HEK293 (cell line): ENCODE data around the gene PLXNA3.

Source experiments
- GLI4 ChIP-seq: fragments of 450-650 bp; formaldehyde crosslinking; IDR thresholded peaks from 2 replicates; pipeline ENCODE4 v1.5.1; 2016; ENCODE audit warnings: missing biosample characterization, missing genetic modification characterization
- GLIS1 ChIP-seq: fragments of 450-650 bp; formaldehyde crosslinking; IDR thresholded peaks from 2 replicates; pipeline ENCODE4 v1.5.1; 2016; ENCODE audit warnings: missing biosample characterization, missing genetic modification characterization
- HOXC10 ChIP-seq: sonication (generic); formaldehyde crosslinking; IDR thresholded peaks from 2 replicates; pipeline ENCODE4 v1.8.1; 2023; ENCODE audit warnings: mild to moderate bottlenecking, missing genetic modification reagents
- KLF10 ChIP-seq: fragments of 450-650 bp; IDR thresholded peaks from 2 replicates; pipeline ENCODE4 v1.5.1; 2018; ENCODE audit warnings: missing biosample characterization, mild to moderate bottlenecking, missing genetic modification characterization
- KLF7 ChIP-seq: fragments of 450-650 bp; formaldehyde crosslinking; IDR thresholded peaks from 2 replicates; pipeline ENCODE4 v1.5.1; 2016; ENCODE audit warnings: missing biosample characterization, missing genetic modification characterization, borderline replicate concordance
- MYNN ChIP-seq: fragments of 450-650 bp; formaldehyde crosslinking; IDR thresholded peaks from 2 replicates; pipeline ENCODE4 v1.5.1; 2016; ENCODE audit warnings: missing biosample characterization, missing genetic modification characterization, borderline replicate concordance
- SCRT2 ChIP-seq: fragments of 450-650 bp; formaldehyde crosslinking; IDR thresholded peaks from 2 replicates; pipeline ENCODE4 v1.5.1; 2016; ENCODE audit warnings: missing biosample characterization, missing genetic modification characterization
- ZFP41 ChIP-seq: fragments of 450-650 bp; formaldehyde crosslinking; IDR thresholded peaks from 2 replicates; pipeline ENCODE4 v1.5.1; 2016; ENCODE audit warnings: missing biosample characterization, missing genetic modification characterization, borderline replicate concordance
- ZNF157 ChIP-seq: fragments of 450-650 bp; formaldehyde crosslinking; IDR thresholded peaks from 2 replicates; pipeline ENCODE4 v1.5.1; 2016; ENCODE audit warnings: missing biosample characterization, missing genetic modification characterization
- ZNF19 ChIP-seq: fragments of 450-650 bp; formaldehyde crosslinking; IDR thresholded peaks from 2 replicates; pipeline ENCODE4; 2016; ENCODE audit warnings: missing biosample characterization, missing genetic modification characterization, low read depth
- ZNF292 ChIP-seq: fragments of 450-650 bp; formaldehyde crosslinking; IDR thresholded peaks from 2 replicates; pipeline ENCODE4 v1.5.1; 2016; ENCODE audit warnings: low read depth, missing biosample characterization, missing genetic modification characterization, borderline replicate concordance
- ZNF404 ChIP-seq: fragments of 450-650 bp; formaldehyde crosslinking; IDR thresholded peaks from 2 replicates; pipeline ENCODE4 v1.5.1; 2017; ENCODE audit warnings: missing biosample characterization, missing genetic modification characterization
- ZNF48 ChIP-seq: fragments of 450-650 bp; formaldehyde crosslinking; IDR thresholded peaks from 2 replicates; pipeline ENCODE4 v1.5.1; 2016; ENCODE audit warnings: missing biosample characterization, missing genetic modification characterization
- ZNF521 ChIP-seq: fragments of 450-650 bp; formaldehyde crosslinking; IDR thresholded peaks from 2 replicates; pipeline ENCODE4 v1.5.1; 2017; ENCODE audit warnings: missing biosample characterization, mild to moderate bottlenecking, missing genetic modification characterization
- ZNF626 ChIP-seq: fragments of 450-650 bp; sonication (Bioruptor Pico); formaldehyde crosslinking; IDR thresholded peaks from 2 replicates; pipeline ENCODE4 v1.5.1; 2018; ENCODE audit warnings: missing biosample characterization, missing genetic modification characterization, inconsistent platforms
- ZNF660 ChIP-seq: fragments of 450-650 bp; IDR thresholded peaks from 2 replicates; pipeline ENCODE4 v1.5.1; 2018; ENCODE audit warnings: missing biosample characterization, mild to moderate bottlenecking, missing genetic modification characterization
- ZNF76 ChIP-seq: fragments of 450-650 bp; formaldehyde crosslinking; IDR thresholded peaks from 2 replicates; pipeline ENCODE4; 2016; ENCODE audit warnings: low read depth, missing biosample characterization, missing genetic modification characterization, borderline replicate concordance
- ZNF785 ChIP-seq: fragments of 450-650 bp; formaldehyde crosslinking; IDR thresholded peaks from 2 replicates; pipeline ENCODE4 v1.5.1; 2016; ENCODE audit warnings: missing biosample characterization, missing genetic modification characterization
- ZNF791 ChIP-seq: fragments of 450-650 bp; formaldehyde crosslinking; IDR thresholded peaks from 2 replicates; pipeline ENCODE4 v1.5.1; 2016; ENCODE audit warnings: missing biosample characterization, missing genetic modification characterization
- ZNF792 ChIP-seq: fragments of 450-650 bp; formaldehyde crosslinking; IDR thresholded peaks from 2 replicates; pipeline ENCODE4 v1.5.1; 2016; ENCODE audit warnings: missing biosample characterization, missing genetic modification characterization
- ZNF830 ChIP-seq: fragments of 450-650 bp; IDR thresholded peaks from 2 replicates; pipeline ENCODE4 v1.5.0; 2018; ENCODE audit warnings: missing biosample characterization, missing genetic modification characterization, low read depth, mild to moderate bottlenecking, moderate library complexity
- TF ChIP-seq, protein P1 (sequence below): fragments of 450-650 bp; formaldehyde crosslinking; IDR thresholded peaks from 2 replicates; pipeline ENCODE4 v1.5.1; 2016; ENCODE audit warnings: missing biosample characterization, missing genetic modification characterization
- TF ChIP-seq, protein P2 (sequence below): fragments of 450-650 bp; formaldehyde crosslinking; IDR thresholded peaks from 2 replicates; pipeline ENCODE4 v1.5.1; 2017; ENCODE audit warnings: missing biosample characterization, missing genetic modification characterization
- TF ChIP-seq, protein P3 (sequence below): fragments of 450-650 bp; formaldehyde crosslinking; IDR thresholded peaks from 2 replicates; pipeline ENCODE4 v1.5.1; 2016; ENCODE audit warnings: missing biosample characterization, missing genetic modification characterization
- TF ChIP-seq, protein P4 (sequence below): fragments of 450-650 bp; formaldehyde crosslinking; IDR thresholded peaks from 2 replicates; pipeline ENCODE4 v1.5.1; 2016; ENCODE audit warnings: missing biosample characterization, missing genetic modification characterization
- TF ChIP-seq, protein P5 (sequence below): fragments of 450-650 bp; formaldehyde crosslinking; IDR thresholded peaks from 2 replicates; pipeline ENCODE4 v1.5.1; 2016; ENCODE audit warnings: missing biosample characterization, missing genetic modification characterization
- TF ChIP-seq, protein P6 (sequence below): fragments of 450-650 bp; formaldehyde crosslinking; IDR thresholded peaks from 2 replicates; pipeline ENCODE4 v1.5.1; 2016; ENCODE audit warnings: missing biosample characterization, missing genetic modification characterization
- TF ChIP-seq, protein P7 (sequence below): fragments of 450-650 bp; formaldehyde crosslinking; IDR thresholded peaks from 2 replicates; pipeline ENCODE4 v1.5.1; 2016; ENCODE audit warnings: missing biosample characterization, missing genetic modification characterization

PLXNA3 gene

DNA sequence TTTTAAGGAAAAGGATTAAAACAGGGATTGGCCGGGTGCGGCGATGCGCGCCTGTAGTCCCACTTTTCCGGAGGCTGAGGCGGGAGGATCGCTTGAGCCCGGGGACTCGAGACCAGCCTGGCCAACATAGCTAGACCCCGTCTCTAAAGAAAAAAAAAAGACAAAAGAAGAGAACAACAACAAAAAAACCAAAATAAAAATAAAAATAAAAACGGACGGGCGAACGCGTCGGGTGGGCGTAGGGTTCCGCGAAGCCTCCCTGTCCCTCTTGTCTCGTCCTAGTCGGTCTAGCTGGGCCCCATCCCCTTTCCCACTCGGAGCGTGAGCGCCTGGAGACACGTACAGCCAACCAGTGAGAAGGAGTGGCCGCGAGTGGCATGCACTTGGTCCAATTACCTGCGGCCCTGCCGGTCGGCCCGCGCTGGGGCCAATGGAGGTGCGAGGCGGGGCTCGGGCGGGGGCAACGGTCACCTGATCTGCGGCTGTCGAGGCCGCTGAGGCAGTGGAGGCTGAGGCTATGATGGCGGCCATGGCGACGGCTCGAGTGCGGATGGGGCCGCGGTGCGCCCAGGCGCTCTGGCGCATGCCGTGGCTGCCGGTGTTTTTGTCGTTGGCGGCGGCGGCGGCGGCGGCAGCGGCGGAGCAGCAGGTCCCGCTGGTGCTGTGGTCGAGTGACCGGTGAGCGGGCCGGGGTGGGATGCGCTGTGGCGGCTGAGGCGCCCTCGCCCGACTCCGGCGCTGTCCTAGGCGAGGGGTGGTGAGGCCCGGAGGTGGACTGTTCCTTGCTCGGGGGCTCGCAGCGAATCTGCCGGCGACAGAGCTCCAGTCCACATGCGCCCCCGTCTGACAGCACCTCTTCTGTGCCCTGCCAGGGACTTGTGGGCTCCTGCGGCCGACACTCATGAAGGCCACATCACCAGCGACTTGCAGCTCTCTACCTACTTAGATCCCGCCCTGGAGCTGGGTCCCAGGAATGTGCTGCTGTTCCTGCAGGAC, 29.6 kb upstream of the PLXNA3 start, which contains the start of gene ATP6AP1 (continued):
- TF ChIP-seq HOXC10 (CRISPR knock-in tag), result peak; percentile 24; the same call in 1 of the 2 replicates
- peak; percentile 87 for TF ChIP-seq KLF10 (tag by site-specific recombination)
- no peak for TF ChIP-seq ZNF19 (tag by site-specific recombination)
- peak; percentile 34; the same call in 1 of the 2 replicates for TF ChIP-seq GLIS1 (tag by site-specific recombination)
- no peak; the same call in 1 of the 2 replicates for TF ChIP-seq ZNF660 (tag by site-specific recombination)
- no peak for TF ChIP-seq KLF7
- no peak for TF ChIP-seq ZNF521 (tag by site-specific recombination)
- TF ChIP-seq ZNF48 (tag by site-specific recombination), result no peak
- TF ChIP-seq, protein P1, sequence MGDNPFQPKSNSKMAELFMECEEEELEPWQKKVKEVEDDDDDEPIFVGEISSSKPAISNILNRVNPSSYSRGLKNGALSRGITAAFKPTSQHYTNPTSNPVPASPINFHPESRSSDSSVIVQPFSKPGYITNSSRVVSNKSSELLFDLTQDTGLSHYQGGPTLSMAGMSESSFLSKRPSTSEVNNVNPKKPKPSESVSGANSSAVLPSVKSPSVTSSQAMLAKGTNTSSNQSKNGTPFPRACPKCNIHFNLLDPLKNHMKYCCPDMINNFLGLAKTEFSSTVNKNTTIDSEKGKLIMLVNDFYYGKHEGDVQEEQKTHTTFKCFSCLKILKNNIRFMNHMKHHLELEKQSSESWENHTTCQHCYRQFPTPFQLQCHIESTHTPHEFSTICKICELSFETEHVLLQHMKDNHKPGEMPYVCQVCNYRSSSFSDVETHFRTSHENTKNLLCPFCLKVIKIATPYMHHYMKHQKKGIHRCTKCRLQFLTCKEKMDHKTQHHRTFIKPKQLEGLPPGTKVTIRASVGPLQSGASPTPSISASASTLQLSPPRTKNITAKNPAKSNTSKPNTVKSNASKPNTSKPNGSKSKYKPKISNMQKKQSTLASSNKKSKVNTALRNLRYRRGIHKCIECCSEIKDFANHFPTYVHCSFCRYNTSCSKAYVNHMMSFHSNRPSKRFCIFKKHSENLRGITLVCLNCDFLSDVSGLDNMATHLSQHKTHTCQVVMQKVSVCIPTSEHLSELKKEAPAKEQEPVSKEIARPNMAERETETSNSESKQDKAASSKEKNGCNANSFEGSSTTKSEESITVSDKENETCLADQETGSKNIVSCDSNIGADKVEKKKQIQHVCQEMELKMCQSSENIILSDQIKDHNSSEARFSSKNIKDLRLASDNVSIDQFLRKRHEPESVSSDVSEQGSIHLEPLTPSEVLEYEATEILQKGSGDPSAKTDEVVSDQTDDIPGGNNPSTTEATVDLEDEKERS (tag by site-specific recombination), result peak; percentile 32; the same call in 1 of the 2 replicates
- TF ChIP-seq, protein P2, sequence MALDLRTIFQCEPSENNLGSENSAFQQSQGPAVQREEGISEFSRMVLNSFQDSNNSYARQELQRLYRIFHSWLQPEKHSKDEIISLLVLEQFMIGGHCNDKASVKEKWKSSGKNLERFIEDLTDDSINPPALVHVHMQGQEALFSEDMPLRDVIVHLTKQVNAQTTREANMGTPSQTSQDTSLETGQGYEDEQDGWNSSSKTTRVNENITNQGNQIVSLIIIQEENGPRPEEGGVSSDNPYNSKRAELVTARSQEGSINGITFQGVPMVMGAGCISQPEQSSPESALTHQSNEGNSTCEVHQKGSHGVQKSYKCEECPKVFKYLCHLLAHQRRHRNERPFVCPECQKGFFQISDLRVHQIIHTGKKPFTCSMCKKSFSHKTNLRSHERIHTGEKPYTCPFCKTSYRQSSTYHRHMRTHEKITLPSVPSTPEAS (tag by site-specific recombination), result no peak
- no peak for TF ChIP-seq MYNN (tag by site-specific recombination)
- peak; percentile 30; the same call in 1 of the 2 replicates for TF ChIP-seq ZNF76 (tag by site-specific recombination)
- TF ChIP-seq ZNF791 (tag by site-specific recombination), result no peak
- TF ChIP-seq ZNF292 (tag by site-specific recombination), result no peak
- TF ChIP-seq ZNF404 (tag by site-specific recombination), result no peak
- TF ChIP-seq, protein P3, sequence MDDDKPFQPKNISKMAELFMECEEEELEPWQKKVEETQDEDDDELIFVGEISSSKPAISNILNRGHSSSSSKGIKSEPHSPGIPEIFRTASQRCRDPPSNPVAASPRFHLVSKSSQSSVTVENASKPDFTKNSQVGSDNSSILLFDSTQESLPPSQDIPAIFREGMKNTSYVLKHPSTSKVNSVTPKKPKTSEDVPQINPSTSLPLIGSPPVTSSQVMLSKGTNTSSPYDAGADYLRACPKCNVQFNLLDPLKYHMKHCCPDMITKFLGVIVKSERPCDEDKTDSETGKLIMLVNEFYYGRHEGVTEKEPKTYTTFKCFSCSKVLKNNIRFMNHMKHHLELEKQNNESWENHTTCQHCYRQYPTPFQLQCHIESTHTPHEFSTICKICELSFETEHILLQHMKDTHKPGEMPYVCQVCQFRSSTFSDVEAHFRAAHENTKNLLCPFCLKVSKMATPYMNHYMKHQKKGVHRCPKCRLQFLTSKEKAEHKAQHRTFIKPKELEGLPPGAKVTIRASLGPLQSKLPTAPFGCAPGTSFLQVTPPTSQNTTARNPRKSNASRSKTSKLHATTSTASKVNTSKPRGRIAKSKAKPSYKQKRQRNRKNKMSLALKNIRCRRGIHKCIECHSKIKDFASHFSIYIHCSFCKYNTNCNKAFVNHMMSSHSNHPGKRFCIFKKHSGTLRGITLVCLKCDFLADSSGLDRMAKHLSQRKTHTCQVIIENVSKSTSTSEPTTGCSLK (tag by site-specific recombination), result no peak
- TF ChIP-seq ZNF626, result no peak
- no peak for TF ChIP-seq GLI4 (tag by site-specific recombination)
- TF ChIP-seq, protein P4, sequence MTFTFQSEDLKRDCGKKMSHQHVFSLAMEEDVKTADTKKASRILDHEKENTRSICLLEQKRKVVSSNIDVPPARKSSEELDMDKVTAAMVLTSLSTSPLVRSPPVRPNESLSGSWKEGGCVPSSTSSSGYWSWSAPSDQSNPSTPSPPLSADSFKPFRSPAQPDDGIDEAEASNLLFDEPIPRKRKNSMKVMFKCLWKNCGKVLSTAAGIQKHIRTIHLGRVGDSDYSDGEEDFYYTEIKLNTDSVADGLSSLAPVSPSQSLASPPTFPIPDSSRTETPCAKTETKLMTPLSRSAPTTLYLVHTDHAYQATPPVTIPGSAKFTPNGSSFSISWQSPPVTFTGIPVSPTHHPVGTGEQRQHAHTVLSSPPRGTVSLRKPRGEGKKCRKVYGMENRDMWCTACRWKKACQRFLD (tag by site-specific recombination), result no peak
- no peak for TF ChIP-seq SCRT2 (tag by site-specific recombination)
- TF ChIP-seq ZNF785, result no peak
- TF ChIP-seq, protein P5, sequence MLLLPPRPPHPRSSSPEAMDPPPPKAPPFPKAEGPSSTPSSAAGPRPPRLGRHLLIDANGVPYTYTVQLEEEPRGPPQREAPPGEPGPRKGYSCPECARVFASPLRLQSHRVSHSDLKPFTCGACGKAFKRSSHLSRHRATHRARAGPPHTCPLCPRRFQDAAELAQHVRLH (tag by site-specific recombination), result no peak
- TF ChIP-seq, protein P6, sequence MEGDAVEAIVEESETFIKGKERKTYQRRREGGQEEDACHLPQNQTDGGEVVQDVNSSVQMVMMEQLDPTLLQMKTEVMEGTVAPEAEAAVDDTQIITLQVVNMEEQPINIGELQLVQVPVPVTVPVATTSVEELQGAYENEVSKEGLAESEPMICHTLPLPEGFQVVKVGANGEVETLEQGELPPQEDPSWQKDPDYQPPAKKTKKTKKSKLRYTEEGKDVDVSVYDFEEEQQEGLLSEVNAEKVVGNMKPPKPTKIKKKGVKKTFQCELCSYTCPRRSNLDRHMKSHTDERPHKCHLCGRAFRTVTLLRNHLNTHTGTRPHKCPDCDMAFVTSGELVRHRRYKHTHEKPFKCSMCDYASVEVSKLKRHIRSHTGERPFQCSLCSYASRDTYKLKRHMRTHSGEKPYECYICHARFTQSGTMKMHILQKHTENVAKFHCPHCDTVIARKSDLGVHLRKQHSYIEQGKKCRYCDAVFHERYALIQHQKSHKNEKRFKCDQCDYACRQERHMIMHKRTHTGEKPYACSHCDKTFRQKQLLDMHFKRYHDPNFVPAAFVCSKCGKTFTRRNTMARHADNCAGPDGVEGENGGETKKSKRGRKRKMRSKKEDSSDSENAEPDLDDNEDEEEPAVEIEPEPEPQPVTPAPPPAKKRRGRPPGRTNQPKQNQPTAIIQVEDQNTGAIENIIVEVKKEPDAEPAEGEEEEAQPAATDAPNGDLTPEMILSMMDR, result peak; percentile 66; the same call in 1 of the 2 replicates
- no peak for TF ChIP-seq ZNF792 (tag by site-specific recombination)
- TF ChIP-seq, protein P7, sequence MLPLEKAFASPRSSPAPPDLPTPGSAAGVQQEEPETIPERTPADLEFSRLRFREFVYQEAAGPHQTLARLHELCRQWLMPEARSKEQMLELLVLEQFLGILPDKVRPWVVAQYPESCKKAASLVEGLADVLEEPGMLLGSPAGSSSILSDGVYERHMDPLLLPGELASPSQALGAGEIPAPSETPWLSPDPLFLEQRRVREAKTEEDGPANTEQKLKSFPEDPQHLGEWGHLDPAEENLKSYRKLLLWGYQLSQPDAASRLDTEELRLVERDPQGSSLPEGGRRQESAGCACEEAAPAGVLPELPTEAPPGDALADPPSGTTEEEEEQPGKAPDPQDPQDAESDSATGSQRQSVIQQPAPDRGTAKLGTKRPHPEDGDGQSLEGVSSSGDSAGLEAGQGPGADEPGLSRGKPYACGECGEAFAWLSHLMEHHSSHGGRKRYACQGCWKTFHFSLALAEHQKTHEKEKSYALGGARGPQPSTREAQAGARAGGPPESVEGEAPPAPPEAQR, result no peak
- no peak for TF ChIP-seq ZNF830 (tag by site-specific recombination)
- TF ChIP-seq ZNF157, result no peak
- TF ChIP-seq ZFP41 (tag by site-specific recombination), result no peak
